HG03571 (cell line): ENCODE data around the gene MAGI2.
"Not testable (repeated sequence)": the region's sequence is repeated elsewhere in the genome, so short reads cannot be mapped to it uniquely, and the experiment has no call there.

ENCODE experiments used
- ATAC-seq: cut with Tn5 transposase; IDR thresholded peaks from one replicate; pipeline ENCODE4 v1.9.1; 2021; ENCODE audit not compliant: unreplicated experiment

The MAGI2 gene

DNA sequence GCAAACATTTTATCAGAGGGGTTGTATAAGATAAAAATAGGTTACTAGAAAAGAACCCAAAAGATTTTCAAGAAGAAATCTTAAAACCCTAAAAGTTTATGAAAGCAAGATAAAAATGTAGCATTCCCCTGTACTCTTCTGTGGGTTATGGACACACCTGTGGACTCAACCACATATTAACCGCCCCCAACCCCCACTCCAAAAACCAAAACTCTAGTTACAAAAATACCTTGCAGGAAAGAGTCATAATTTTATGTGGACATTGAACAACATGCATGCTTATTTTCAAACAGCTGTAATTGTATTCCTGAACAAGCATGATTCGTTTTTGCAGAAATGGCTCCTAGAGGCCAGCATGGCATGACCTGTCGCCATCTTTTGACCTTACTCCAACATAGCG is 1188.0 kb downstream of the MAGI2 start:
- ATAC-seq, result no peak

DNA sequence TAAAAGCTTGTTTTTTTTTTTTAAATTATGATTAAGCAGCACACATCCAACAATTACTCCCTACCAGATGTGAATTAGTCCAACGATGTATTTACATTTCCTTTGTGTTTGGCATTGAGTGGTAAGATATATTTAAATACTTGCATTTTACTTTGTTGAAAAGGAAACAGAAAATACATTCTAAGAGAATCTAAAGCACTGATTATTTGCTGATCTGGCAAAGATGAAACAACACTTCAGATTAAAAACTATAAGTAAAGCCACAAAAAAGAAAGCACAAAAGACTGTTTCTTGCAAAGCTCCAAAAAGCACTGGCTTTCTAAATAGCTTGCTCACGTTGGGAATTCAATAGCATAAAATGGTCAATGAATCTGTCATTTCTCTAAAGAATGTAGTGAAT is 1188.4 kb downstream of the MAGI2 start:
- no peak for ATAC-seq

DNA sequence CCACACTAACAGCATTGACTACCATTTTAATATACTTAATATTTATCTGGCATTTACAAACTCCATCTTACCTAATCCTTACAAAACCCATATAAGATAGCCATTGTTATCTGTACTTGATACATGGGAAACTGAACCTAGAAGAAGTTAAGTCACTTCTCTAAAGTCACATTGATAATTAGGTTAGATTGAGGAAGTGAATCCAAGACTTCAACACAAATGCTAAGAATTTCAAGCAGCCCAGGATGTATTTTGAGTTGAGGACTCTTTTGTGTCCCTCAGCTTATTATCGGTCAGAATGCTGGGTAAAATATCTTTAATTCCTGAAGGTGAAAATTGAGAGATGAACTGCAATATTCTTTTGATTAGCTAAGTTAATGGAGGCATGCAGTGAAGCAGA is 1189.4 kb downstream of the MAGI2 start:
- no peak for ATAC-seq

DNA sequence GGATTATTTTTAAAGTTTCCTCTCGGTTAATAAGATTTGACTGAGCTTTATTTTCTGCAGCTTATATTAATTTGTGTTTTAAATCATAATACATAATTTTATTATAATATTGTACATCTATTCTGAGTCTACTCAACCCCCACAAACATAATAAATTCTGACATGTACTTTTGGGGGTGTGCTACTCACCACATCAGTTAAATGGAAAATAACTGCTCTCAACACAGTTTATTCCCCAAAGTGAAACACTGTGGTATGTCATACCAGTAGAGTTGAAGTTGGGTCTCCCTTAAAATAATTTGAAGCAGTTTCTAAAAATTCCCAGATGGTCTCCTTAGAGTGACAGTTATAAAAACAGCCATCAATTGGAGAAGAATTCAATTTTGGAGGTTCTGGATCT is 1191.7 kb downstream of the MAGI2 start:
- ATAC-seq, result no peak

DNA sequence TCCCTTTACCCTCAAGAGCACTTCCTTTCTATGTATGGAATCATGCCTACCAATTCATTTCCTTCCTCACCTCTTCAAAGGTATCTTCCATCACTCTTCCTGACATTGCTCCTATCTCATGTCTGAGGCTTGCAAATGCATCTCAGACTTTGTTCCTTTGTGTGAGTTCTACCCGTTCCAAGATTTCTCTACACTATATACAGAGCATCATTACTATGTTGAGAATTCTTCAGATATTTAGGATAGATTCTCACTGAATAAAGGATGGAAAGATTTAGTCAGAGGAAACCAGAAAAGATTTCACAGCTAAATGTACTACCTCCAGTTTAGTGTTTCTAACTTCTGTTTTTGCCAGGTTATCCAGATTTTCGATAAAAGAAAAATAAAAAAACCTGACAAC is 1192.2 kb downstream of the MAGI2 start:
- ATAC-seq, result no peak

DNA sequence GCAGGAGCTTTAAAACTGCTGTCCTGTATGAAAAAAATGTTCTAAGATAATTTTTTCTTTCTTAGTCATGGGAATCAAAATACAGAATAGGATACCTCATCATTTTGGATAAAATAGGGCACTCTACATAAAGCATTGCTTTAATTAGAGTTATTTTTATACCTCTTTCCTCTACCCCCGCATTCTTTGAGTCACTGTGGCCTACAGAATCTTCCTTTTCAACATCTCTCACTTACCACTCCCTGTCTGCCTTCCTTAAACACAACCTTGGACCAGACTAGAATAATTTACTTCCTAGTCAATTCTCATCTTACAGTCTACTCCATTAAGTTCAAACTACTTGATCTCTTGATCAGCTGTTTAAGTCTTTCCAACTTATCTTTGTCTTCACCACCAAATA is 1192.6 kb downstream of the MAGI2 start:
- ATAC-seq, result no peak

DNA sequence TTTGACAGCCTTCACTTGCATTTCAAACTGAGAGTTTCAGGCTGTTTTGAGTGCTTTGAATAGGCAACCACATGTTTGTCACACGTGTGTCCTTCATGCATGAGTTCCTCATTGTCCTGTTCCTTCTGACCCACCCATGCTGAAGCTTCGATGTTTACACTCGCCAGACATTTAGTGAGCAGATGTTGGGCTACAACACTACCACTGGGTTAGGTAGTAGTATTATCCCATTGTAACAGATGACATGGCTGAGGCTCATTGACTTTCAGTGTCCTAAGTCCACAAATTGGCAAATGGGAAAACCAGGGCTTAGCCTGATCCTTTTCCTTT is 1198.8 kb downstream of the MAGI2 start:
- no peak for ATAC-seq

DNA sequence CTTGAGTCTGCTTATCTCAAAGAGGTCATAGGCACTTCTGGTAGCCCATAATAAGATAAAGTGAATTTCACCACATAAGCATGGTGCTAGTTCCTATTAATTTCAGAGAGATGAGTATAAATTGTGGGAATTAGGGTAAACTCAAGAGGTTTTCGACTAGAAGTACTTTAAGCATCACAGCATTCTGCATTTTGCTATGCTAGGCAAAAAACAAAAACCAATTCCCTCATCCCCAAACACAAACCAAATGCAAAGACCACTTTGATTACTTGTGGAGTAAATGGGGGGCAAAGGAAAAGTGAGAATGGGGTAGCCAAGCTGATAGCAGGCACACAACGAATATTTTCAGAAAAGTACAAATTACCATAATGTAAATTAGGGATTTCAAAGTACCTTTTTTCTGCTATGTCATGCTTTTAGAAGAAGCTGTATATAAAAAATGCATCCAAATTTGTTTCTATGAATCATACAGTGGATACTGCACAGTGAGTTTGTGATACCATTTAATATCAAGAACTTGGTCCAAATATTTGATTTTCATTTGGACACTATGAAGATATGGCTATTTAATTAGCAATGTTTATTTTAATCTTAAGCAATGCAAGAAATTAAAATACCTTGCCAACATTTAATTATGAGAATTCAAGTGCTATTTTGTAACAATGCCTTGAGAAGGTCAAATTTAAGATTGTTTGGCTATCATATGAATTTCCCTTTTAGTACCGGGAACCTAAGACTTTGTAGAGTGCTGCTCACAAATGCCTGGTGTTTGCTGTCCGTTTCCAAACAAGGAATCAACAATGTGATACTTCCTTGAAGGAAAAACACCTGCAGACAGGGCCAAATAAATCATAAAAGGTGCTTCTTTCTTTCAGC is 1199.4 kb downstream of the MAGI2 start:
- no peak for ATAC-seq

DNA sequence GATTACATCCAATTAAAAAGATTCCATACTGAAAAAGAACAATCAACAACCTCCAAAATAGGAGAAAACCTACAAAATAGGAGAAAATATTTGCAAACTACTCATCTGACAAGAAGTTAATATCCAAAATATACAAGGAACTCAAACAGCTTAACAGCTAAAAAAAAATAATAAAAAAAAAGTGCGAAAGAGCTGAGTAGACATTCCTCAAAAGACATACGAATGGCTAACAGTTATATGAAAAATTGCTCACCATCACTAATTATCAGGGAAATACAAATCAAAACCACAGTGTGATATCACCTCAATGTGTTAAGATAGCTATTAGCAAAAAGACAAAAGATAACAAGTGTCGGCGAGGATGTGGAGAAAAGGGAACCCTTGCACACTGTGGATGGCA is 1204.6 kb downstream of the MAGI2 start:
- no peak for ATAC-seq

DNA sequence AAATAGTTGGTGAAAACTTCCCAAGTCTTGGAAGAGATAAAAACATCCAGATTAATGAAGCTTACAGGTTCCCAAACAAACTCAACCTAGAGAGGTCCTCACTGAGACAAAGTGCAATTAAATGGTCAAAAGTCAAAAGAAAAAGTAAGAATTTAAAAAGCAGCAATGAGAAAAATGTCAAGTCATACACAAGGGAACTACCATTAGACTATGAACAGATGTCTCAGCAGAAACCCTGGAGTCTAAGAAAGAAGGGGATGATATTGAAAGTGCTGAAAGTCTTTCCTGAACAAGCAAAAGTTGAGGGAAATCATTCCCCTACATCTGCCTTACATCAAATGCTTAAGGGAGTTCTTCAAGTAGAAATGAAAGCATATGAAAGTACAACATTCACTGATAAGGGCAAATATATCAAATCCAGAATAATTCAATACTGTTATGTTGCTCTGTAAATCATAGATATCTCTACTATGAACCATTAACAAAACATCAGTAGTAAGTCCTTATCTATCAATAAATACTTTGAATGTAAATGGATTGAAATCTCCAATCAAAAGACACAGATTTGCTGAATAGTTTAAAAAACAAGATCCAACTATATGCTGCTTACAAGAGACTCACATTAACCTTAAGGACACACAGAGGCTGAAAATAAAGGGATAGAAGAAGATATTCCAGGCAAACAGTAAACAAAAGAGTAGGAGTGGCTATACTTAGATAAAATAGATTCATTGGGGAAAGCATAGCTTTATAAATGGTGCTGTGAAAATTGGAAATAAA is 1205.4 kb downstream of the MAGI2 start:
- ATAC-seq, result no peak

DNA sequence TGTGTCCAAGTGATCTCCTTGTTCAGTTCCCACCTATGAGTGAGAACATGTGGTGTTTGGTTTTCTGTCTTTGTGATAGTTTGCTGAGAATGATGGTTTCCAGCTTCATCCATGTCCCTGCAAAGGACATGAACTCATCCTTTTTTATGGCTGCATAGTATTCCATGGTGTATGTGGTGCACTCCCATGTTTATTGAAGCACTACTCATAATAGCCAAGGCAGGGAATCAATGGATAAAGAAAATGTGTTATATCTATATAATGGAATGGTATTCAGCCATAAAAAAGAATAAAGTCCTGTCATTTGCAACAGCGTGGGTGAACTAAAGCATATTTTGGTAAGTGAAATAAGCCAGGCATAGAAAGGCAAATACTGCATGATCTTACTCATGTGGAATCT is 1213.3 kb downstream of the MAGI2 start:
- not testable (repeated sequence) for ATAC-seq

DNA sequence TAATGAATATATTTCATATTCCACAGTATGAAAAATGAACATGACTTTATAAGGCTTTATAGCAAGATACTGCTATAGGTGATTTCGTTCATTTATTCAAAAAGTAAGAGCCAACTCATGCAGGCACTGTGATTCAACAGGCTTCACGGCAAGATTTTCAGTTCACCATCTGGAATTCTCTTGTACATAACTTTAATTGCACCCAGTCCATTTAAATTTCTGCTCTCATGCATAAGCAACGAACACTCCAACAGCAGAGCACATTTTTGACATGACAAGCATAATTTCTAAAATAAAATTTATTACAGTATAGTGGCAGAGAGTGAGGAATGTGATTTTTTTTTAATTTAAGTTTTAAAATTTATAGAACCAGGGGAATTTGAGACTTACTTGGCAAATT is 1218.8 kb downstream of the MAGI2 start:
- no peak for ATAC-seq

DNA sequence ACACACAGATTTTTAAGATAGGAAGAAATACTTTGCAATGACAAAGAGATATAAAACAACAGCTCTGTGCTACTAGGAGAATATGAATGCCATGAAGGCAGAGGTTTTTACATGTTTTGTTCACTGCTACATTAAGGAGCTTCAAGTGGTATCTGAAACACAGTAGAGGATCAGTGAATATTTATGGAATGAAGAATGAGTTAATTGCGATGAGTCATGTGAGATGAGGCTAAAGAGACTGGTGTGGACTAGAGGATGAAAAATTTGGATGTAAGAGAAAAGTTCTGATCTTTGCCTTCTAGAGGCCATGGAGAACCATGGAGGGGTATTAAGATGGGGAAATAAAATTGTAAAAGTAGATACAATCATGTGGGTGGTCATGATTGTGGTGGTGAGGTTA is 1220.7 kb downstream of the MAGI2 start:
- no peak for ATAC-seq

DNA sequence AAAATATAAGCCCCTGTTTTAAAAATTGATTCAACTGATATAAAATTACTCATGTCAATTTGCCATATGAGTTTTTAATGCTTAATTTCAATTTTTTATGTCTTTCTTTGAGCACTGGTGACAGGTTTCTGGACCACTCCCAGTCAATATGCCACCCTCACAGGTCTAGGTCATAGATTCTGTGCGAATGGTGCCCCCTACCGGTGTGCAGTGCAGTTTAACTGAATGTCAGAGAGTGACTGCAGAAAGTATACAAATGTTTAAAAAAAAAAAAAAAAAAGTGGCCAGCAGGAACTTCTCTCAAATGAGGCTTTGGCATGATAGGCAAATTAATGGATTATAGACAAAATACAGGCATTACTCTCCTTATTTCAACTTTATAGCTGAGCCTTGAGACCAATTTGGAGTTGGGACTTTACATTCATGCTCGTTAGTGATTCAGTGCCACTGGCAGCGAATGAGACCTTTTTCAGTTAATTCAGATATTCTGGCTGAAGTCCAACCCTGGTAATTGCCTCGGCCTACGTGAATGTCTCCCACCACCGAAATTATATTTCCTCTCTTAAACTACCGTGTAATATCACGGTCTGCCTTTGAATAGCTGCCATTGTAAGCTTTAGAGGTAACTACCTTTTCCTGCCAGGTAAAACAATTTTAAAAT is 1227.3 kb downstream of the MAGI2 start:
- ATAC-seq, result no peak

DNA sequence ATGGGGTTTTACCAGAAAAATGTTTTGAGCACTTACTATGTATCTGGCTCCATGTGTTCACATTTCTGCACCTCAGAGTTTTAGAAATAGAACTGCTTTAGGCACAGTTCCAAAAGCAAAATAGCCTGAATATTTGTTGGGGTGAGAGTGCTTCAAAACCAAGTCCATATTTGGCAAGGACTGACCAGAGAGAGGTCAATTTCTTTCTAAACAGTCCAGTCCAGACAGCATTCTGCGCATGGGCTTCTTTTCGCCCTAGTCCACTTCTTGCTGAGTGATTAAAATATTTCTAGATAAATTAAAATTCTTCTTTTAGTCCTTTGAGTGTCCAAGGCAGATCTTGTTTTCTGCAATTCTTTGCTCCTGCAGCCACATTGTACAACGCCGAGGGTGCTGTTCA is 1227.9 kb downstream of the MAGI2 start:
- ATAC-seq, result no peak

DNA sequence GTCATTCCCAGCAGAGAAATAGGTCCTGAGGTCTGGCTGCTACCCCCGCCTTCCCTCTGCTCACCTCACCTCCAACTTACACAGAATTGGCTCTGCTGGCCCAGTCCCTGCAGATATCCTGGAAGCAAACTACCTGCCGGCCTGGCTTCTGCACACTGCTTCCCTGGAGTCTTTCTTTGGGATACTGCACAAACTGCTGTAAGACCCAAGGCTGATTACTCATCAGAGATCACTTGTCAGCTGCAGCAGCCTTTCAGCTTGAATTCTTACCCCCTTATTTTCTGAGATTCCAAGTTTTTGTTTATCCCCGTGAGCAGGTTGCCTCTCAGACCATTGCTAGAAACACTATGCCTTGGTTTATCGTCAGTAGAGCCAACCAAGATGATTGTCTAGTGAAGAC is 1228.5 kb downstream of the MAGI2 start:
- ATAC-seq, result no peak

DNA sequence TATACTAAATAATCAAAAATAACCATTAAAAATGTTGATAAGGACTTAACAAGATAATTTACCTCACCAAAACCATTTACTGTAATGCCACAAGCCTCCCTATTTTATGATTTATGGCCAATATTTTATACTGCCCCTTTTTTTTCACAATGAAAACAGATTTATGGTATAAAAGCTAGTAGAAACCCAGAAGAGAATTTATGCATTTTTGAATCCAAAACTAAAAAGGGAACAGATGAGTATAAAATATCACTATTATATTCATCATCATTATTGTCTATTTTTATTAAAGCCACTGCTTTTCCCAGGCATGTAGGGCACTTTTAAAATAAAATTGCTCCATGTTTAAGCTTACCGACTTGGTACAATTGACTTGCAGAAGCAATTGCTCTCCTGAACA is 1229.9 kb downstream of the MAGI2 start:
- no peak for ATAC-seq

DNA sequence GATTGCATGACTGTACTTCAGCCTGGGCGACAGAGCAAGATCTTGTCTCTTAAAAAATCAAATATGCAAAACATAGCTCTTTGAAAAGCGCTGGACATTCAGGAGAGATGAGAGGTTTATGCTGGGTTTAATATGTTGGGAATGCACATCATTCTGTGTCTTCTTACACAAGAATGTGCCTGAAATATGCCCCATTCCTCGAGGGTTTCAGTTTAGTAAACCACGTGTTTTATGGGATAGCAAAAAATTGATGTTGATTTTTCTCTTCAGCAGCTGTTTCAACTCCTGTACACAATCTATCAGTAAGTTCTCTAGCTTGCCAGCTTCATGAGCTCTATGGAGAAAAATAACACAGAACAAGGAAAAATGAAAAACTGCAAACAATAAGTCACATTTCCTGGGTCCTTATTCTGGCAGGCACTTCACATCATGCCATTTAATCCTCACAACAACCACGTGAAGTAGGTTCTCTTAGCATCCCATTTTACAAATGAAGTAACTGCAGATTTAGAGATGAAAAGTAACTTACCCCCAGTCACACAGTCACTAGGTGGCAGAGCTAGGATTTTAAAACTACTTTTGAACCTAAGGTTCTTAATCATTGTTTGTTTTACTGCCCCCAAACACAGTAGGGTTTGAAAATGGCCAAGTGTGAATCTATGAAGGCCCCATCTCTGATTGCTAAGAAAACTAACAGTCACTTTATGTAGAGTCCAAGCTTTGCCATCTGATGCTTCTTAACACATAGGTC is 1231.3 kb downstream of the MAGI2 start:
- no peak for ATAC-seq

DNA sequence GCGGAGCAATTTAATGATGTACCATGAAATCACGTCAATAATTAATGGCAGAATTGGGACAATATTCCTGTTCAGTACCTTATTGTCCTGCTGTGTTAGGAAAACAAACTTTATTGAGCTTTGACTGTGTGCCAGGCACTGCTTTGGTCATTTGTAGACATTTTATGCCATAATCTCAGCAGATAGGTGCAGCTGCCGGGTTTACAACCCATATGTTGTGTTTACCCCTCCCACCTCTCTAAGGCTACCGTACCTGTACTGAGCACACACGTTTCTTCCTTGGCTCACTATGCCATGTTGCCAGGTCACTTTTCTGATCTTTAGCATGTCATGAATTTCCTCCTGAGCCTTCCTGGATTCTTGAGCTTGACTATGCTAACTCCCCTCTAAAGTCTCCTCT is 1232.7 kb downstream of the MAGI2 start:
- no peak for ATAC-seq

DNA sequence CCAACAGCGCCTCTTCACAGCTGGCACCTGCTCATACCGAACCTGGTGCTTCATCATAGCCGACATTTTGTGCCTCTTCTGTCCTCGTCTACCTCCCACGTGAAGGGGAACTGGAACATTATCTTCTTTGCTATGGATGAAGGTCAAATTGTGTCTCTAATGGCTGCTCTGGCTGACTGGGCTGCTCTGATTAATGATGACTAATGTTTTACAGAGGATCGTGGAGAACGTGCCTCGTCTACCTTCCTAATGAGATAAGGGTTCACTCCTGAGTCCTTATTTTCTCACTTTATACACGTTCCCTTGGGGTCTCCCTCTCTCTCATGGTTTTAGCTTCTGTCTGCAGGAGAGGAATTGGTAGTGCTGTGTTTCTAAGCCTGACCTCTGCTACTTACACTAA is 1234.6 kb downstream of the MAGI2 start:
- no peak for ATAC-seq

DNA sequence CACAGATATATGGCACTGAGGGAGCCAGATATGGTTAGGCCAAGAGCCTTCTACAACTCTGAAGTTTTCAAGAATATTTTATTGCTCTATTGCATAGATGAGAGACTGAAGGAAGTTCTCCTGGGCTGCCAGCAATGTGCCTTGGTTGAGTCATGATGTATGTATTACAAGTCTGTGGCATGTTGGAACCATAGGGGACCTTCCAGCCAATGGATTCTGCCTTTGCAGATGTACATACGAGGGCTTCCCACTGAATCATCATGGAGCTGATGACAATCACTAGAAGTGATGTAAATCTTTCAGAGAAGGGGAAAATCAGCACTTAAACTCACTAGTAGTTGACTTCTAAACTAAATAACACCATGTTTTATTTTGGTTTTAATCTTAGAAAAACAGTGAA is 1235.4 kb downstream of the MAGI2 start:
- ATAC-seq, result no peak
